ENCODE results near the gene KLHL15.
"Not testable (repeated sequence)": the region's sequence is repeated elsewhere in the genome, so short reads cannot be mapped to it uniquely, and the experiment has no call there.

KLHL15 gene

GRCh38 chrX:24017674-24018073, 9.3 kb downstream of the KLHL15 start:
- DNase-seq: no peak

DNA sequence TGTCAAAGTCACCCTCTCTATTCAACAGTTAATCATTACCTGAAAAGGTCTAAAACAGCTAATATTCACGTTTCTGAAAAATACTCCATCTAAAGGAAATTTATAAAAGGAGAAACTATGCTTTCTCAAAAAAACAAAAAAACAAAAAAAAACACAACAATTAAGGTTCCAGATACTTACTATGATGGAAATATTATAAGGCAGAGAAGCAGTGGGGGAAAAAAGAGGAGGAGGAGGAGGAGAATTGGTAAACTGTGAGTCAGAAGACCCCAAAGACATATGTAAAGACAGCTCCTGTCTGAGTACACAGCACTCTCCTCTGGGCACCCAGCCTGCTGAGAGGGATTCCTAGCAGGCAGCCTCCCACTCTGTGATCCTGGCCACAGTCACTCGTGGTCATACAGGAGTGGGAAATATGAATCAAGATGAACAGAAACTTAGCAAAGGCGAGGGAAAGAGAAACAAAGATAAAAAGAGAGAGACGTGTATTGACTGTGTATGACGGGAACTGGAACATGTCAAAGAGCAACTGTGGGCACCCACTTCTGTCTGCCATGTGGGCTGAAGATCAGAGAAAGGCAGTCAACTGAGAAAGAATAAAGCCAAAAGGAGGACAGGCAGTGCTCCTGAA, 12.5 kb downstream of the KLHL15 start:
- no peak for DNase-seq

GRCh38 chrX:24012266-24012665, 14.7 kb downstream of the KLHL15 start:
- no peak for DNase-seq

DNA sequence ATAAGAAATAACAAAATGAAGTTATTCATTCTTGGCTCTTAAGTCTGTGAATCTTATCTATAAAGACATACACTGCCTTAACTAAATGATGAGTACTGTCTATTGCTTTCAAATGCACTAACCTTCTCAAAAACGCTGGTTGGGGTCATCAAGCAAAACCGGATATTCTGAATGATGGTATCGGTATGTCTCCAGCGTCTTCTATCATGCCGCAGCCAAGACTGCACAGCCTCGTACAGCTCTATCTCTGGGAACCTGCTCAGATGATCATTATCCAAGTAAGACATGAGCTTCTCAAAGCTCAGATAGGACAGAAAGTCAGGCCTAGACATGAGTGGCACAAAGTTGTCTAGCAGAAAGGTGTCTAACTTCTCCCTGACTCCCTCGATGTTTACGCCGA, 21.1 kb downstream of the KLHL15 start:
- no peak for DNase-seq

DNA sequence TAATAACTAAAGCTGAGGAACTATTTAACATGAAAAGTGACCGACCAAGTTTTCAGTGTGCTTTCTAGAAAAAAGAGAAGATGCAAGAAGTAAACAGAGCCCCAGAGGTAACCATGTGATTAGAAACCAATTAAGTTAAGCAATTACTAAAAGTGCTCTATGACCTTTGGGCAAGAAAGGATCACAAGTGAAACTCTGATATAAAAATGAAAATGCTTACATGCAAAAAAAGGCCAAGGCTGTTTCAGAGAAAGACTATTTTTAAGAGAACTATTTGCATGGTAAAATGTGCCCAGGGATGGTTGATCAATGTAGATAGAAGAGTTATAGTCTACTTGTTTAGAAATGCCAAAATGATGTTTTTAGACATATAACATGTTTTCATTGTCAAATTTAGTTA, 22.0 kb downstream of the KLHL15 start:
- DNase-seq: no peak

DNA sequence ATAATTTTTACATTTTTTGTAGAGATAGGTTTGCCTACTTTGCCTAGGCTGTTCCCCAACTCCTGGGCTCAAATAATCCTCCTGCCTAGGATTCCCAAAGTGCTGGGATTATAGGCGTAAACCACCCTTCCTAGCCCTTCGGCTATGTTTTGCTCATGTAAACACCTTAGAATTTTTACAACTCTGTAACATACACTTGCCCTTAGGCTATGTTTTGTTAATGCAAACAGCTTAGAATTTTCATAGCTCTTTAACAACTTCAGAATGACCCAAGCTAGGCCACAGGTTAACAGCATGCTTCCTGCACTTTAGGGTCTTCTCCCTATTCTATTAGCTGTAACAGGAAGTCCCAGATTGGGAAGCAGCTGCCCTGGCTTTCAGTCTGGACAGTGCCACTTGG, 24.2 kb downstream of the KLHL15 start:
- DNase-seq: no peak

DNA sequence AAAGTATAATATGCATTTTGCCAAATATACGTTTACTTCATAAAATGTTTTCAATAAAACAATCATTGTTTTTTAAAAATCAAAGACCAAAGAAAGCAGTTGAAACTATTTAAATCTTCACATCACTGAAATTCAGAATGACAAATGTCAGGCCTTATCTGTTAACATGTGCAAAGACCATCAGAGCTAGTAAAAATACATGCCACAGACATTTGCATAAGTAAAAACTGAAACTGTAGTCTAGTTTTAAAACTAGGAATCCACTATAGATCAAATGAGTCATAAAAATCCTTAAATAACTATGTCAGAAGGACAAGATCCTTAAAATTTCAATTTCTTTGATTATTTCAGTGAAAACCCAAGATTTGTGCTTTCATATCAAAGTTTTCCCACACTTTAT, 24.8 kb downstream of the KLHL15 start:
- no peak for DNase-seq

DNA sequence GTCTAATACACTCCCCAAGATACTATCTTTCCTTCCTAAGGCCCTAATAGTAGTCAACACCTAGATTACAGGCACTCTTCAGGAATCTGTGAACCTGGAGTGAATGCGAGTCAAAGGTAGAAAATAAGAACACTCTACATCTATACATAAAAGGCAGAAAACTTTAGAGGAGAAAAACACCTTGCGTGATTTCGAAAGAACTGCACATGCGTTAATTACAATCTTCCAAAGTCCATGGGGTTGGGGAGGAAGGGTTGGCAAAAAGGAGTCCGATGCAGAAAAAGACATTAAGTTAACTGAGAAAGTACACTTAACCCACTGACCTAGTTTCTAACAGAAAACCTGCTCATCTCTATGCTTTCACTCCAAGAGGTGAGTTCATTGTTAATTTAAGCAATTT, 27.3 kb downstream of the KLHL15 start:
- DNase-seq: no peak

DNA sequence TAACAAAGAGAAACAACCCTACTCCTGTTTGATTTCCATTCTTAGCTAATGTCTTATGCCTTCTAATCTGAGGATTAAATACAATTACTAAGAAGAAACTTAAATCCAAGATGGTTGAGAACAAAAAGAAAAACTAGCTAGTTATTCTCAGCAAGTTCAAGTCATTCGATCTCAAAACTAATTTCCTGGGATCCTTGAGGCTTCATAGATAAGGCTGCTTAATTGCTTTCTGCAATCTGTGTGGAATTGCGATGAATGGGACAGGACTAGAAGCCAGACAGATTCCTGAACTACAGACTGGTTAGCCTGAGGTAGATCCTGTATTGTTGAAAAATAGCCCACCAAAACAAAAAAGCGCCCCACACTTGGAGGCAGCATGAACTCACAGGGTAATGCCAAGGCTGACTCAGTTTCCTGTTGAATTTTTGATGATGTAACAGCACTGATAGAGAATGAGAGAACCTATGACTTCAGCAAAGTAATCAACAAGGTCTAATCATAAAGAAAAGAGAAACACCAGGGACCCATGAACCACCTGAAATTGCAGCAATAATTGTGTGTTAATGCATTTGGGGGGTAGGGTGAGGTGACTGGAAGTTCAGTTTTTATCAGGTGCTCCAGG, 33.9 kb downstream of the KLHL15 start:
- no peak for DNase-seq

- DNase-seq: no peak
These were observed 34.6 kb downstream of the KLHL15 start for GRCh38 chrX:23992431-23992830.

DNA sequence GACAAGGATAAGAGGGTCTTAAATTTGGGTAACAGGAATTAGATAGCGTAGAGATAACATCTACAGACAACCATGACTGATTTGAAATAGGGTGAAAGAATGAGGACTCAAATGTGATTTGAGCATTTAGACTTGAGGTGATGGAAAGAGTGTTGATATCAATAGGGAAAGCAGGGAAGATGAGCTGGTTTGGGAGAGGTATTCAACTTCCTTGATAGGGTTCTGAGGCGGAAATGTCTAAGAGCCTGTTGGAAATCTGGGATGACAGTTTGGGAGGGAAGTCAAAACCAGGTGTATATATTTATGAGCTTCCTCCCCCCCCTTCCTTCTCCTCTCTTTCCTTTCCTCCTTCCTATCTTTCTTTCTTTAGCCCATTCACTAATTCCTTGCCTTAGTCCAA, 36.5 kb downstream of the KLHL15 start:
- DNase-seq: no peak

DNA sequence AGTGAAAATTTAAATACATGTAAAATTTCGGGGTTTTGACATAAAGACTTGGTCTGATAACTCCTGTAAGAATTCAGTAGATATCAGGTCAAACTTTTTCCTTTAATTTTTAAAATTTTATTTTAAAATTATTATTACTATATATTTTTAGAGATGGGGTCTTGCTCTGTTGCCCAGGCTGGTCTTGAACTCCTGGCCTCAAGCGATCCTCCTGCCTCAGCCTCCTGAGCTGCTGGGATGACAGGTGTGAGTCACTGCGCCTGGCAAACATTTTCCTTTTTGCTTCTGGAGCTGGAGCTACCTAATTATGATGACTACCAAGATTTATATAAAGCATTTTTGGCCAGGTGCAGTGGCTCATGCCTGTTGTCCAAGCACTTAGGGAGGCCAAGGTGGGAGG, 37.3 kb downstream of the KLHL15 start:
- no peak for DNase-seq

GRCh38 chrX:23982891-23983290, 44.1 kb downstream of the KLHL15 start:
- no peak for DNase-seq

GRCh38 chrX:23981711-23982110, 45.3 kb downstream of the KLHL15 start:
- no peak for DNase-seq

DNA sequence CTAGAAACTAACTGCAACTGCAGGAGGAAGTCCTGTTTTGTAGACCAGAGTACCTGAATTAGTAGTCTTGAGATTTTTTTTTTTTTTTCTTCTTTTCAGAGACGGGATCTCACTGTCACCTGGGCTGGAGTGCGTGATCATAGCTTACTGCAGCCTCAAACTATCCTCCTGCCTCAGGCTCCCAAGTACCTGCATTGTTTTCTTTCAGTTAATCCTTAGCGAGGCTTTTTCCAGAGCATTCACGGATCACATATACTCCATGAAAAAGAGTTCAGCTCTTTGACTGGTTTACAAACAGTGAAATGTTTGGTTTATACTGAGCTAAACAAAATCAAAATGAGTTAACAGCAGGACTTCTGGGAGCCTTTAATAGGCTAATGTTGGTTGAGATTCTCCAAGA, 45.8 kb downstream of the KLHL15 start:
- no peak for DNase-seq

GRCh38 chrX:23980011-23980441, 47.0 kb downstream of the KLHL15 start:
- DNase-seq: peak in 1 of 2 experiments; percentile 16

DNA sequence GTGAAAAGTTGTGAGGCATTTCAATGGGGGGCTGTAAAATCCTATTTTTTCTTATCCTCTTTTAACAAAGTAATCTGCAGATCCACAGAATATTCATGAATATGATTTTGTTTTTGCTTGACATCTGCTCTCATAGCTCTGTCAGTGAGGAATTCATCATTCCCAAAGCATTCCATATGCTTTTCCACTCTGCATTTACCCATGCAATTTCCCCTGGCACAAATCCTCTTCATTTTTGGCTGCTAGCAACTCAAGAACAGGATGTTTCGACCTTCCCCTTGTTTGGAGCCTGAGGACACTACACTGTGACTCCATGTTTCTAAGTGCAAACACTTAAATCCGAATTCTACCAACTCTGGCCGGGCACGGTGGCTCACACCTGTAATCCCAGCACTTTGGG, 48.5 kb downstream of the KLHL15 start:
- DNase-seq: no peak

GRCh38 chrX:23965630-23966029, 61.4 kb downstream of the KLHL15 start:
- DNase-seq: not testable (repeated sequence)

- no peak for DNase-seq
These were observed 62.8 kb downstream of the KLHL15 start for GRCh38 chrX:23964191-23964590.

- DNase-seq: no peak
These were observed 67.2 kb downstream of the KLHL15 start for GRCh38 chrX:23959781-23960180.

- no peak for DNase-seq
These were observed 72.6 kb downstream of the KLHL15 start for GRCh38 chrX:23954396-23954795.

DNA sequence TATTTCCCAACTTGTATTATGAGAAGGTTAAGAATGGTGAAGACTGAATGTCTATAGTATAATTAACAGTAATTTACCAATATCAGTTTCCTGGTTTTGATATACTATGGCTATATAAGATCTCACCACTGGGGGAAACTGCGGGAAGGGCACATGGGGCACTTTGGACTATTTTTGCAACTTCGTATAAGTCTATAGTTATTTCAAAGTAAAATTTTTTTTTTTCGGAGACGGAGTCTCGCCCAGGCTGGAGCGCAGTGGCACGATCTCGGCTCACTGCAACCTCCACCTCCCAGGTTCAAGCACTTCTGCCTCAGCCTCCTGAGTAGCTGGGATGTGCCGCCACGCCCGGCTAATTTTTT, 73.1 kb downstream of the KLHL15 start:
- no peak for DNase-seq

- no peak for DNase-seq
These were observed 73.7 kb downstream of the KLHL15 start for GRCh38 chrX:23952984-23953907.

GRCh38 chrX:23952391-23952790, 74.6 kb downstream of the KLHL15 start:
- no peak for DNase-seq

All from NCI-H524 (cell line).